ENCODE measurements around the gene DNAJB7. TPM values are rescaled to one million over a fixed set of nuclear protein-coding genes. Genes with fewer than 3 reads are reported as not detected.

The DNAJB7 gene
- total RNA-seq, 1 donor from 2014 or later, result not detected

DNA sequence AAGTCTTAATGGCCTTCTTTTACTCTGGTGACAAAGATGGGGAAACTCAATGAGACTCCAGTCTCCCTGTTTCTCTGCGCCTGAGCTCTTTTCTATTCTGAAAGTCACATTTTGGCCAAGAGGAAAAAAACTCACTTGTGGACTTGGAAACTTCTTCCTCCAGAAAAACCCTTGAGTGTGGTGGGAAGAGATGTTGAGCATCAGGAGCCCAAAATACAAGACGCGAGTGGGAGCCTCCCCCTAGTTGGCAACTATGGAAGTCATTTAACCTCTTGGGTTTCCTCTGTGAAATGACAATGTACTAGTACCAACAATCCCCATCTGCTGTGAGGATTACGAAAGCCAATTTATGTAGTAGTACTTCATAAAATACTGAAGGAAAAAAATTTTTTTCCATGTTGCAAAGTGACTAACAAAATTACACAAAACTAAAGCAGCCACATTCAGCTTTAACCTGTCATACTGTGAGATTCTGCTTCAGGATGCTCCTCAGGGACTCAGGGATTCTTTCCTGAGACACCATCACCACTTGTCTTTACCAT lies 42.2 kb downstream of the DNAJB7 start:
- H3K27me3 Mint-ChIP-seq (ENCODE audit: low read depth), result no peaks in the 10 kb centered on the region
- H3K4me1 Mint-ChIP-seq, result peaks cover 26% of the 10 kb centered on the region
- peak overlapping the region; percentile 95 for H3K4me3 Mint-ChIP-seq
- no peak for DNase-seq (ENCODE audit: low spot score in 2 of 2, unreplicated experiment in 2 of 2)
- TF ChIP-seq, protein P1, sequence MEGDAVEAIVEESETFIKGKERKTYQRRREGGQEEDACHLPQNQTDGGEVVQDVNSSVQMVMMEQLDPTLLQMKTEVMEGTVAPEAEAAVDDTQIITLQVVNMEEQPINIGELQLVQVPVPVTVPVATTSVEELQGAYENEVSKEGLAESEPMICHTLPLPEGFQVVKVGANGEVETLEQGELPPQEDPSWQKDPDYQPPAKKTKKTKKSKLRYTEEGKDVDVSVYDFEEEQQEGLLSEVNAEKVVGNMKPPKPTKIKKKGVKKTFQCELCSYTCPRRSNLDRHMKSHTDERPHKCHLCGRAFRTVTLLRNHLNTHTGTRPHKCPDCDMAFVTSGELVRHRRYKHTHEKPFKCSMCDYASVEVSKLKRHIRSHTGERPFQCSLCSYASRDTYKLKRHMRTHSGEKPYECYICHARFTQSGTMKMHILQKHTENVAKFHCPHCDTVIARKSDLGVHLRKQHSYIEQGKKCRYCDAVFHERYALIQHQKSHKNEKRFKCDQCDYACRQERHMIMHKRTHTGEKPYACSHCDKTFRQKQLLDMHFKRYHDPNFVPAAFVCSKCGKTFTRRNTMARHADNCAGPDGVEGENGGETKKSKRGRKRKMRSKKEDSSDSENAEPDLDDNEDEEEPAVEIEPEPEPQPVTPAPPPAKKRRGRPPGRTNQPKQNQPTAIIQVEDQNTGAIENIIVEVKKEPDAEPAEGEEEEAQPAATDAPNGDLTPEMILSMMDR (IDR thresholded peaks at IDR 0.05; ENCODE audit: unreplicated experiment), result no peak
- H3K27ac Mint-ChIP-seq, result peak overlapping the region; percentile 96
- no peaks in the 10 kb centered on the region for H3K9me3 Mint-ChIP-seq
- peaks cover 16% of the 10 kb centered on the region for H3K36me3 Mint-ChIP-seq

DNA sequence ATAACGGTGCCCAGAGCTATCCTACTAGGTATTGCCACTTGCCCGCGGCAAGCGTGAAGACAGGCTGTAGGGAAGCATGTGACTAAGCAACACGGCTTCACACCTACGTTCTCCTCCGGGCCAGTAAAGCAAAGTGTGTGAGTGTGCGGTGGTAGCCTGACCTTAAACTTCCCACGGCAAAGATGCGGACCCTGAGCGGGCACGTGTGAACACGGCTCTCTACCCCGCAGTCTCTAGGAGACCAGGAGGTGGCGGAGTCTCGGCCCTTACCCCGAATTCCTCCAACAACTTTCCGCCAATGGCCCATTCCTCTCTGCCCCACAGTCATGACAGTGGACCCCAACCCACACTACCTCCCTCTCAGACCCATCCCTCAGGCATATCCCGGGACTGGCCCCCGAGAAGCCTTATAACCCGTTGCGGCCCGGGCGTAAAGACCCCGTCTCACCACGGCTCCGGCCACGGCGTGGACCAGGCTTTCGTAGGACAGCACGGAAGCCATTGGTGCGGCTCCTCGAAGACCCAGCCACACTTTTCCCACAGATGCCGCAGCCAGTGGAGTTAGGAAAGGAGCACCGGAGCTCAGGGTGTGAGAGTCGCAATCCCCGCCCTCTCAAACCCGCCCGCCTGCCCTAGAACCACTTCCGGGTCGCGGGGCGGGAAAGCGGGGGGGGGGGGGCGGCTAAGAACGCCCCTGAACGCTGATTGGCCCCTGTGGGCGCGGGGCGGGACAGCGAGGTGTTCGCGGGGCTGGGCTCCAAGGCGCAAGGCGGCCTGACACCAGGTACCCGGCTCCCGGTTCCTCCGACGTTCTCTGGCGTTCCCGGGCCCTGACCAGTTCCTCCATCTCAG lies 42.9 kb downstream of the DNAJB7 start, which contains the start of gene SLC25A17:
SLC25A17 (minus strand) TSS at position 600 of the 852 bp plus-strand sequence; CDS start at position 502, 98 bp downstream.
- H3K4me3 Mint-ChIP-seq, result peak within 1 kb of the TSS; percentile 95
- TF ChIP-seq, protein P1 (IDR thresholded peaks at IDR 0.05; ENCODE audit: unreplicated experiment), result no peak
- peaks cover 26% of the 10 kb centered on the region for H3K4me1 Mint-ChIP-seq
- peak within 1 kb of the TSS; percentile 96 for H3K27ac Mint-ChIP-seq
- H3K27me3 Mint-ChIP-seq (ENCODE audit: low read depth), result no peaks in the 10 kb centered on the region
- DNase-seq (ENCODE audit: low spot score in 2 of 2, unreplicated experiment in 2 of 2), result peak; percentile 83 to 86
- H3K9me3 Mint-ChIP-seq, result no peaks in the 10 kb centered on the region
- peaks cover 22% of the 10 kb centered on the region for H3K36me3 Mint-ChIP-seq

DNA sequence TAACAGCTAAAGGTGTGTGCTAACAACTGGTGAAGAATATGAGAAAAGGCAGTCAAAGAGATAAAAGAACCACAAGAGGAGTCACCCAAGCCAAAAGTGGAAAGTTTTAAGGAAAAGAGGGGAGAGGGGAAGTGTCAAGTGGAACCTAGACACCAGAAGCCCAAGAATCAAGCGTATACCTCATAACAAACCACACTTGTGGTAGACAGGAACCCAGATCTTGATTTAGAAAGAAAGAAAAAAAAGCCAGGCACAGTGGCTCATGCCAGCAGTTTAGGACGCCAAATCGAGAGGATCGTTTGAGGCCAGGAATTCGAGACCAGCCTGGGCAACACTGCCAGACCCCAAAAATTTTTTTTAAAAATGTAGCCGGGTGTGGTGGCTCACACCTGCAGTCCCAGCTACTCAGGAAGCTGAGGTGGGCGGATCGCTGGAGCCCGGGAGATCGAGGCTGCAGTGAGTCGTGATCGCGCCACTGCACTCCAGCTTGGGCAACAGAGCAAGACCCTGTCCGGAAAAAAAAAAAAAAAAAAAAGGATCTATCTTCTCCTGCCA lies 43.6 kb downstream of the DNAJB7 start:
- DNase-seq (ENCODE audit: low spot score in 2 of 2, unreplicated experiment in 2 of 2), result no peak
- H3K4me1 Mint-ChIP-seq, result peaks cover 26% of the 10 kb centered on the region
- H3K27me3 Mint-ChIP-seq (ENCODE audit: low read depth), result no peaks in the 10 kb centered on the region
- TF ChIP-seq, protein P1 (IDR thresholded peaks at IDR 0.05; ENCODE audit: unreplicated experiment), result no peak
- H3K9me3 Mint-ChIP-seq, result no peaks in the 10 kb centered on the region
- H3K27ac Mint-ChIP-seq, result peak overlapping the region; percentile 95
- H3K36me3 Mint-ChIP-seq, result peaks cover 24% of the 10 kb centered on the region
- H3K4me3 Mint-ChIP-seq, result peak overlapping the region; percentile 95

DNA sequence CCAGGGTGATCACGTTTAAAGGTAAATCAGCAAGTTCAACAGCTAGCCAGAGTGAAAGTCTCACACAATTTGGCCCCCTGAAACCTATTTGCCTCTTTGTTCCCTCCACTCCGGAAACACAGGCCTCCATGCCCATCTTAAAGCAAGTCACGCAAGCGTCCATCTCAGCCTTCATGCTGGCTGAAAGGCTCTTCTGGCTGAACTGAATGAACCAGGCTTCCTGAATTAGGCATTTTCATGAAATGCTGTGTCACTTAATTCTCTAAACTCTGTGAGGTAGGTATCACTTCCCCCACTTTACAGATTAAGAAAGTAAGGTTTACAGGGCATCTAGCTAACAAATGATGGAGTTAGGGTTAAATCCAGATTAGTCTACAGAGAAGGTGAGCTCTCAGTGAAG lies 44.2 kb downstream of the DNAJB7 start:
- peaks cover 23% of the 10 kb centered on the region for H3K36me3 Mint-ChIP-seq
- no peaks in the 10 kb centered on the region for H3K27me3 Mint-ChIP-seq (ENCODE audit: low read depth)
- no peak for DNase-seq (ENCODE audit: low spot score in 2 of 2, unreplicated experiment in 2 of 2)
- H3K4me3 Mint-ChIP-seq, result peak overlapping the region; percentile 95
- peak overlapping the region; percentile 45 for H3K27ac Mint-ChIP-seq
- no peaks in the 10 kb centered on the region for H3K9me3 Mint-ChIP-seq
- TF ChIP-seq, protein P1 (IDR thresholded peaks at IDR 0.05; ENCODE audit: unreplicated experiment), result no peak
- peaks cover 26% of the 10 kb centered on the region for H3K4me1 Mint-ChIP-seq

DNA sequence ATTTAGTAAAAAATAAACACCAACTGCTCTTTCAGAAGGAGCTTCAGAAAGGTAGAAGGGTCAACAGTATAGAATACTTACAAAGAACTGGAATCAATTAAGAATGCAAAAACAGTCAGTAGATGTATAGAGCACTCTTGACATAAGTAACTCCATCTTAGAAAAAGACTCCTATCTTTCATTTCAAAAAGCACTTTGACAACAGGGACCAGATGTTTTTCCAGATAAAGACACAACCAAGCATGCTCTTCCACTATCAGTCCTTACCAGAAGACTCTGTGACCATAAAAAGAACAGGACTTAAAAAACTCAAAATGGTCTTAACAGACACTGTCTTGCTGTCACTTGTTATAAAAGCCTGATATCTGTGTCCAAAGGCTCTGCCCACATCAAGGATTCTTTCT lies 48.0 kb downstream of the DNAJB7 start:
- Mint-ChIP-seq H3K27ac (peak overlapping the region; percentile 27), H3K9me3 (no peaks in the 10 kb centered on the region), H3K4me3 (no peak overlapping the region)

More for the DNA sequence above, 48.0 kb downstream of the DNAJB7 start:
- TF ChIP-seq, protein P1 (IDR thresholded peaks at IDR 0.05; ENCODE audit: unreplicated experiment), result no peak
- Mint-ChIP-seq H3K4me1 (peaks cover 22% of the 10 kb centered on the region), H3K36me3 (peaks cover 20% of the 10 kb centered on the region), H3K27me3 (ENCODE audit: low read depth) (no peaks in the 10 kb centered on the region)
- no peak for DNase-seq (ENCODE audit: low spot score in 2 of 2, unreplicated experiment in 2 of 2)

Small RNAs within 50 kb of the gene (microRNA-seq; reads per million reads assigned to microRNA genes)
- 1.2 reads per million for gene MIR4766

Other genes with a start within 250 kb of the DNAJB7 start
- gene MRTFA, start 225.4 kb downstream of the DNAJB7 start, total RNA-seq, result 105 to 109 TPM (median 108 TPM) in 3 replicates
- gene MCHR1, start 182.6 kb downstream of the DNAJB7 start, total RNA-seq, result 2.5 to 3.5 TPM (median 3.2 TPM) in 3 replicates
- 30.1 to 31.1 TPM (median 30.6 TPM) in 3 replicates for gene SLC25A17, start 42.8 kb downstream of the DNAJB7 start, total RNA-seq
- 327 to 365 TPM (median 344 TPM) in 3 replicates for gene ST13, start 5.5 kb downstream of the DNAJB7 start, total RNA-seq
- gene XPNPEP3, start 5.0 kb downstream of the DNAJB7 start, total RNA-seq, result 21.2 to 24.8 TPM (median 22.6 TPM) in 3 replicates
- 56.7 to 60.4 TPM (median 60.1 TPM) in 3 replicates for gene RBX1, start 89.3 kb upstream of the DNAJB7 start, total RNA-seq
- gene EP300, start 230.5 kb upstream of the DNAJB7 start, total RNA-seq, result 113 to 124 TPM (median 123 TPM) in 3 replicates